ENCODE data around the gene NINL.
"Not testable (repeated sequence)": the region's sequence is repeated elsewhere in the genome, so short reads cannot be mapped to it uniquely, and the experiment has no call there.

The NINL gene

DNA sequence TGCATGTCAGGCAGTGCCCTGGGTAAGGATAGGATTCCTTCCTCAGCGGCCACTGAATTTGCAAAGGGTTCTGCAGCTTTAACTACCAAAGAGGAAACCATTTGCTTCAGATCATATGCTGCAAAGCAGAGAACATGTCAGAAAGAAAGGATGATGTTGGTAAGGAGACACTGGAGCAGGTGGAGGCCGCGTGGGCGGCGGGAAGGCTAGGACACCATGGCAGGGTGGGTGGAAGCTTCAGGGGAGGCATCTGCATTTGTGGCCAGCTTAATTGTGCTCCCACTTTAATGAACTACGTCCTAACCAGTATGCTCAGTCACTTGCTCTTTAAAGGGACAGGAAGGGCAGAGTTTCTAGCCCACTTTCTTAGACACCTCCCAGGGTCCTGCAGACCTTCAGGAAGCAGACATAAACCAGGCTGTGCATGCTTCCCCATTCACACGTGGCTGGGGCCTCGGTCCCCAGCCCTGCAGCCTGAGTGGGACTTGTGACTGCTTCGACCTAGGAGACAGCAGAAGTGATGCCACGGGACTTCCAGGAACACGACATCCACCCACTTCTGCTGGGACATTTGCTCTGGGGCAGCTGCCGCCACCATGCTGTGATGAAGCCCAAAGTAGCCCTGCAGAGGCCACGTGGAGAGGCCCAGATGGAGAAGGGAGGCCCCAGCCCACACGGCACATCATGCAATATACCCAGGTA is 101.7 kb downstream of the NINL start:
- no peak for DNase-seq

DNA sequence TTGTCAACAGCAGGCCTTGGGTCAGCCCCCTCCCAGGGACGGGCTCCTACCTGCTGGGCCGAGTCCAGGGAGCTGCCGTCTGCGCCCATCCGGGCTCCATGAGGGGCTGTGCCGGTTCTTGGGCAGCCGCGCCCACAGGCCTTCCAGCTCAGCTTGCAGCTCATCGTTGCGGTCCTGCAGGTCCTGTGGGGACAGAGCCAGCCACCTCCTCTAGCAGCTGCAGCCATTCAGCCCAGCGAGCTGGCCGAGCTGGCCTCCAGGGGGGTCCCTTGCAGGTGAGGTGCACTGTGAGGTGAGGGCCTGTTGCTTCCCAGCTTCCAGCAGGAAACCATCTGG is 103.4 kb downstream of the NINL start:
- DNase-seq: no peak

DNA sequence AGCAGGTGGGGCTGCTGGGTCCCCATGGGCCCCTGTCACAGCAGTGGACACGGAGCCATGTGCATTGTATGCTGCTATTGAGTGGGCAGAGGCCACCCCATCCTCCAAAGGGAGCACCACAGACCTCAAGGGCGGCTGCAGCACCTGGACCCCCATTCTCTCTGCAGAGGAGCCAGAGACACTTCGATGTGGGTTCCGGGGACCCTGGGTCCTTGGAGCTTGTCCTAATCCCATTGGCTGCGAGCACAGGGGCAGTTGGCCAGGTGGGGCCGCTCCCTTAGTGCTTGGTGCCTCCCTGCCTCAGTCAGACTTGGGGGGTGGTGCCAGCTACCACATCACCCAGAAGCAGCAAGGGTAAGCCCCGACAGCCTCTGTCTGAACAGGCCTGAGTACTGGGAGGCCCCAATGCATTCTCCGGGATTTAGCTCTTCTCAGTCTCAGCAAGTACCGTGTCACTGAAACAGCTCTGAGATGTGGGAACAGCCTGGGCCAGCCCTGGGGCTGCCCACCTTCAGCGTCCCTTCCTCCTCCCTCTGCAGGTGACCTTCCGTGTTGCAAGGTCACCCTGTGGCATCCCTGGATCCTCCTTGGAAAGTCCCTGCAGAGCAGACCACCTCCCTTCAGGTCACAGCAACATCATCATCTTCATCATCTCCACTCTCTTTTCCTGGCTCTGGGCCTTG is 104.0 kb downstream of the NINL start:
- DNase-seq: no peak

DNA sequence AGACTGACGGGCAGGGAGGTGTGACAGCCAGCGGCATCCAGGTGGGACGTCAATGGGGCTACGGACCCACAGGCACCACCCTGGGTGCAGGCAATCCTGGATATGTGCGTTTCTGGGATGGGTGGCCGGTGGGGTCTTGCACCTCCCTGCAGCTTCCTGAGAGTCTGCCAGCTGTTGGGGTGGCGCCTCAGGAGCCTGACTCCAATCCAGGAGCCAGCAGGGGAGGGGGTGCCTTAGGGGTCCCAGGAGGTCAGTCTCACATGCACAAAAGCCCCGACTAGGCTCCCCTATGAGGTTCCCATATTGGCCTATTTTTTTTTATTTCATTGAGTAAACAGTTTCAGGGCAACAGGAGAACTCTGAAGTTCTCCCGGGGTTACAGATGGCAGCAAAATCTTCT is 104.5 kb downstream of the NINL start:
- no peak for DNase-seq

DNA sequence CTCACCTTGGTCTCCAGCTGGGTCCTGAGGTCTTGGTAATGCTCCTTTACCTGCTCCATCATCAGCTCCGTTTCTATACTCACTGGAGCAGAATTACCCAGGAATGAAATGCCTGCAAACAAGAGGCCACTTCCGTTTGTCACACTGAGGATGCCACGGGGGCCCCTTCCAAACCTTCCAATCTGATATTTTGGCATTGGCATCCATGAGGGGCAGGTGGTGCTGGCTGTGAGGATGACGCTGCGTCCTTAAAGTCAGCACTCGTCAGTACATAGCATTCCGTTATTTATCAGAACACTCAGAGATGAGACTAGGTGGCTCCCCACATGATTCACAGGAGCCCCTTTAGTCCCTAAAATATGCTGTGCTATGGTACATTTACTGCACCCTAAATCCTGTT is 105.2 kb downstream of the NINL start:
- no peak for DNase-seq

DNA sequence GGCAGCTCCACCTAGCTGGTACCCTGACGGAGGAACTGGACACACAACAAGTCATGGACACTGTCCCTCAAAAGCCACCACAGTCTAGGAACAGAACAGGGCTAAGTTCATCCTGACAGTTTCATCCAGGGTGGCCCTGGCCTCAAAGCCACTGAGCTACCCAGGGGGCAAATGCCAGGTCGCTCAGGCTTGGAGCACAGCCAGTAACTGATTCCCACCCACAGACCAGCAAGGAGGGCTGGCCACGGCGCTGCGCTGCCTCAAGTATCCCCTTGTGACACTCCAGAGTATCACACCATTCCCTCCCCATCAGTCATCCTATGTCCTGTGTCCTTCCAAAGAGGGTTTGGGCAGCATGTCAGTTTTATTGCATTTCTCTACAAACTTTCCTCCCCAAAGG is 105.7 kb downstream of the NINL start:
- DNase-seq: no peak

DNA sequence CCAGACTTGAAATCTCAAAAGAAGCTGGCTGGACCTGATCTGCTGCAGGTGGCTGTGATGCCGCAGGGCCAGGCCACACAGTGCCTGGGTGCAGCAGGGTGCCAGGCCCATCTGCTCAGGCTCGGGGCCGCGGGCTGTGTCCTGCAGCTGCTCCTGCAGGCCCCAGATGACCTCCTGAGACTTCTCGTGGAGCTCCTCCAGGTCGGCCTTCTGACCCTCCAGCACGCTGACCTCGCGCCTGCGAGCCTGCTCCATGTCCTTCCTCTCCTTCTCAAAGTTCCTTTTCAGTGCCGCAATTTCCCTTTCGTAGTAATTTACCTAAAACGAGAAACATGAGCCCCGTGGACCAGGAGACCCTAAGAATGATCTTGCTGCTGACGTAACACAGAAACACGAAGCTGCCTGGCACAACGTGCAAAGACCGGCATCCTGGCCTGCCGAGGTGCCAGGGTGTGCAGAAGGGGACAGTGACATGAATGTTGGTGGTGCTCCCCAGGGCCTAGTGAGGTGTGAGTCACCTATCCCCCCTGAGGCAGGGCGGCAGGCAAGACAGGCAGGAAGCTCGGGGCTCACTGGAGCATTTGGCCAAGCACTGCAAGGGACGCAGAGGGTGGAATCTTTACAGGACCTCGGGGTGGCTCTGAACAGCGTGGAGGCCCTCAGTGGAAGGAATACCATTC is 106.3 kb downstream of the NINL start:
- no peak for DNase-seq

DNA sequence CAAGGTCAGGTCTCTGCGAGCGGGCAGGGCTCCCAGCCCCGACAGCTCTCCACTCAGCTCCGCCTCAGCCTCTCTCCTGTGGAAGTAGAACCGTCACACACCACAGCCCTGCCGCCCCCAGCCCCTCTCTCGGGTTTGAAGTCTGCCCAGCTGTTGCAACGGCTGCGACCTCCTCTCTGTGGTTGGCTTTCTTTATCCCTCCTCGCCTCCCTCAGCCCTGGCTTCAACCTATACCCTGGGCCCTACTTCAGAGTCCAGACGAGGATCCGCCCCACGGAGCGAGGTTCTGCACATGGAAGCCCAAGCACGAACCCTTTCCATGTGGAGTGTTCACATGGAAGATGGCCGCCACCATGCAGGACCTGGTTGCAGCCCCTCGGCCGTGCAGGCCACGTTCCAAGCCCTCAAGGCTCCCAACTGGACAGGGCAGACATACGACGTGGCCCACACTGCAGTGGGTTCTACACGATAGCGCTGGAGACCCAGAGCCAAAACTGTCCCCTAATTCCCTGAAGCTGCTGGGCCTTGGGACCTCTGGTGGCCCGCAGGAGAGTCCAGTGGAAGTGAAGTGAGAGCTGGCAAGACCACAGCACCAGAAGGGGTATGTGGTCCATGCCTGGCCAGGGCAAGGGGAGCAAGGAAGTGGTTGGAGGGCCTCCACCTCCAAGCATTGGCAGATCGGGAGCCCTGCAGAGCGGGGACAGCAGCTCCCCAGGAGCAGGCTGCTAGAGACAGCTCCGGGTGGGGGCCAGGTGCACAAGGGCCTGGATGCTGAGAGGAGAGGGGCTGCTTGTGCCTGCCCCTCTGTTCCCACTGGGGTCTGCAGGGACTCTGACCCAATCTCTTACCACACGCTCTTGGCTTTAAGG is 108.1 kb downstream of the NINL start:
- no peak for DNase-seq

DNA sequence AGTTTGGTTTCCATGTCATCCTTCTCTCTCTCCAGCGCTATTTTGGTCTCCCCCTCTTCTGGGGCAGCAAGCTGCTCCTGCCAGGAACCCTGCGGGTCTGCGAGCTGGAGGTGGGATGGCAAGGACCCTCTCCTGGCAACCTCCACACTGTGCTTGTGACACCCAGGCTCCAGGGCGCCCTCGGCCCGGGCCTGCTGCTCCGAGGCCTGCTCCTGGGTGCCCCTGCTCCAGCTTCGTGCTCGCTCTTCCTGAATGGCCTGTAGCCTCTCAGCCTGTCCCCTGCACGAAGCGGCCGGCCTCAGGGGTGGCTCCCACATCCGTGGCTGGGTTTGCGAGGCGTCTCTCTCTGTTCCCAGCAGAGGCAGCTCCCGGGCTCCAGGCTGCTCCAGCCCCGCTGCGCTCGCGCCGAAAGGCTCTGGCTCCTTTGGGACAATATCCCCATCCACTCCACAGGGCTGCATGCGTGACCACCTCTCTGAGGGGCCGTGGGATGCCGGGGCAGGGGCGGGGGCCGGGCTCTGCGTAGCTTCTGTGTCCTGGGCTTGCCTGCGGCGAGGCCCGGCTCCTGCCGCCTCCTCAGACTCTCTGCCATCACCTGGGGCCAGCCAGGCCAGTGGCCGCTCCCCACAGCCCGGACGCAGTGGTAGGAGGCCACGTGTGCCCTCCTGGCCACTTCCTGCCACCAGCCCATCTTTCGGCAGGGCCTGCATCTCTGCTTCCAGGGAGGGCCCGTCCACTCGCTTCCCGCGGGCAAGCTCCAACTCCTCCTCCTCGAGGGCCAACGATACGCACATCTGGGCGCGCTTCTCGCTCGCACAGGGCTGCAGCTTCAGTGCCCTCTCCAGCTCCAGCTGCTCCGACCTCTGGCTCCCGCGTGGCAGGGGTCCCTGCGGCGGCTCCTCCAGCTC is 109.0 kb downstream of the NINL start:
- DNase-seq: no peak

DNA sequence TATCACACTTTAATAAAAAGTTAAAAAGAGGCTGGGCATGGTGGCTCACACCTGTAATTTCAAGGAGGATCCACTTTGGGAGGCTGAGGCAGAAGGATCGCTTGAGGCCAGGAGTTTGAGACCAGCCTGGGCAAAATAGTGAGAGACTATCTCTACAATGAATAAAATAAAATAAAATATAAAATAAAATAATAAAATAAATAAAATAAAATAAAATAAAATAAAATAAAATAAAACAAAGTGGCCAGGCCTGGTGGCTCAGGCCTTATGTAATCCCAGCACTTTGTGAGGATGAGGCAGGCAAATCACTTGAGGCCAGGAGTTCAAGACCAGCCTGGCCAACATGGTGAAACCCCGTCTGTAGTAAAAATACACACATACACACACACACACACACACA is 112.0 kb downstream of the NINL start:
- DNase-seq: not testable (repeated sequence)

DNA sequence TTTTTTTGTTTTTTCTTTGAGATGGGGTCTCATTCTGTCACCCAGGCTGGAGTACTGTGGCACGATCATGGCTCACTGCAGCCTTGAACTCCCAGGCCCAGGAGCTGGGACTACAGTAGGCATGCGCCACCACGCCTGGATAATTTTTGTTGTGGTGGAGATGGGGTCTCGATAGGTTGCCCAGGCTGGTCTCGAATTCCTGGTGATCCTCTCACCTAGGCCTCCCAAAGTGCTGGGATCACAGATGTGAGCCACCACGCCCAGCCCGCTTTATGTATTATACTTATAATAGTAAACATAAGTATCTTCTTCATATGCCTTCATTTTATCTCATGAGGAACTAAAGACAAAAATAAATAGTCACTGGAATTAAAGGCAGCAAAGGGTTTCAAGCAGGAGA is 114.3 kb downstream of the NINL start:
- DNase-seq: no peak

DNA sequence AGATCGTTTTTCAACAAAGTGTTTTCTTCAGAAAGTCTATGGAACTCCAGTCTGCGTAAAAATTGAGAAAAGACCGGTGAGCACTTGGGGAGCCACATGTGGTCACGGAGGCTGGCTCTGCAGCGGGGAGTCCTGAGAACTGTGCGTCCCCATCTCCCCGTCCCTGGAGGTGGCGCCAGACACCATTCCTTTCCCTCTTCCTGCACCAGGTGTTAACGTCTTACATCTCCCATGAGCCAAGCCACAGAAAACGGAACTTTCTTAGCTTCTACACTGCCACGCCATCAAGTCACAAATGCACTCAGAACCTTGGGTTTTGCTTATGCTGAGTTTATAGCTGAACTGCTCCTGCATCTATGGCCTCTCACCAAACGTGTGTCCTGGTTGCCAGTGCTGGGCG is 115.3 kb downstream of the NINL start:
- no peak for DNase-seq

DNA sequence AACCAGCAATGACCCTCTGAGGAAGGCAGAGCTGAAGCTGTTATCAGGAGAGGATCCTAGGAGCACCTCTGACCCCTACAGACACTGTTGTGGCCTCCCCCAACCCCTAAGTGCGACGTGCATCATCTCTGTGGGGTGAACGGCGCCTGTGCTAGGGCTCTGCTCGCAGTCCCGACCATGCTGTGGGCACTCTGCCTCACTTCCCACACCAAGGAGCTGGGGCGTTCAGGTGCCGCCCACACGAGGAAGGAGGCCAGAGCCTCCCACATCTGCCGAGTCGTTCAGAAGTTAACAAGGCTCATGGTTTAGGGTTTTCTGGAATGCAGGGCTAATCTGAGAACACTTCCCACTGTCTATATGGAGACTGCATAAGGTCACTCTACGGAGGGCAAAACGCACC is 115.8 kb downstream of the NINL start:
- no peak for DNase-seq

DNA sequence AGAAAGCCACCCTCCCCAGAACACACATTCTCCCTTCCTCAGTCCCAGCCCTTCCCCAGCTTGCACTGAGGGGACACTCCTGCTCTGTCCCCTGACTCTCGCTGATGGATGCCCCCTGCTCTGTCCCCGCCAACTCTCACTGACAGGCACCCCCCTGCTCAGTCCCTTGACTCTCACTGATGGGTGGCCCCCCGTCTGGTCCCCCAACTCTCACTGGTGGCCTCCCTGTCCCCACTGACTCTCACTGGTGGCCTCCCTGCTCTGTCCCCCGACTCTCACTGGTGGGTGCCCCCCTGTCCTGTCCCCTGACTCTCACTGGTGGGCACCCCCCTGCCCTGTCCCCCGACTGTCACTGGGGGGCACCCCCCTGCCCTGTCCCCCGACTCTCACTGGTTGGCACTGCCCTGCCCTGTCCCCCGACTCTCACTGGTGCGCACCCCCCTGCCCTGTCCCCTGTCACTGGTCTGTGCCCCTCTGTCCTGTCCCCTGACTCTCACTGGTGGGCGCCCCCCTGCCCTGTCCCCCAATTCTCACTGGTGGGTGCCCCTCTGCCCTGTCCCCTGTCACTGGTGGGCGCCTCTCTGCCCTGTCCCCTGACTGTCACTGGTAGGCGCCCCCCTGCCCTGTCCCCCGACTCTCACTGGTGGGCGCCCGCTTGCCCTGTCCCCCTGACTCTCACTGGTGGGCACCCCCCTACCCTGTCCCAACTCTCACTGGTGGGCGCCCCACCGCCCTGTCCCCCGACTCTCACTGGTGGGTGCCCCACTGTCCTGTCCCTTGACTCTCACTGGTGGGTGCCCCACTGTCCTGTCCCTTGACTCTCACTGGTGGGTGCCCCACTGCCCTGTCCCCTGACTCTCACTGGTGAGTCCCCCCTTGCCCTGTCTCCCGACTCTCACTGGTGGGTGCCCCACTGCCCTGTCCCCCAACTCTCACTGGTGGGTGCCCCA is 116.9 kb downstream of the NINL start:
- DNase-seq: no peak

DNA sequence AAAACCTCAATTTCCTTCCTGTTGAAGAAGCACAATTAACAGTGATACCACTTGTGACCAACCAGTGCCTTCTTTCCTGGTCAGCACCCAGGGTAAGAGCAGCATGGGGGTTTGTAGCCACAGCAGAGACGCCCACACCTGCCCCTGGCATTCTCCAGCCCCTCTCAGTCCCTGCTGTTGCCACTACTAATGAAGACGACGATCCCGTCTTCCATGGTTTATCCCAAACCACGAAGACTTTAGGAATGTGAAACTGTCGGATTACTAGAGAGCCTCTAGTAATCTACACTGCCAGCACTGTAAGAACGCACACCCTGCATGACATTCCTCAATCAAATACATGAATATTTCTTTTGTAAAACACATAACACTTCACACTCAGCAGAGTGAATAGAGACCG is 117.9 kb downstream of the NINL start:
- DNase-seq: no peak

DNA sequence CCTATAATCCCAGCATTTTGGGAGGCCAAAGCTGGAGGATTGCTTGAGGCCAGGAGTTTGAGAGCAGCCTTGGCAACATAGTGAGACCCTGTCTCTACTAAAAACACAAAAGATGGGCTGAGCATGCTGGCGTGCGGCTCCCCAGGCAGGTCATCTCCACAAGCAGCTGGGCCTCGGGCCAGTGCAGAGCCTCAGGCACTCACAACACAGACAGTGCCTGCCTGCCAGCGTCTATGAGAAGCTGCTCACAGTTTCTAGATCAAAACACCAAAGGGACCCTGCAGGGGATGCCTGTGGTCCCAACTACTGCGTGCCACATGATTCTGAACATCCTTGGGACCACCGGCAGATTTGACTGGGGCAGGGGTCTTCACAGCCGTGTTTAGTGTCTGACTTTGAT is 118.5 kb downstream of the NINL start:
- no peak for DNase-seq

DNA sequence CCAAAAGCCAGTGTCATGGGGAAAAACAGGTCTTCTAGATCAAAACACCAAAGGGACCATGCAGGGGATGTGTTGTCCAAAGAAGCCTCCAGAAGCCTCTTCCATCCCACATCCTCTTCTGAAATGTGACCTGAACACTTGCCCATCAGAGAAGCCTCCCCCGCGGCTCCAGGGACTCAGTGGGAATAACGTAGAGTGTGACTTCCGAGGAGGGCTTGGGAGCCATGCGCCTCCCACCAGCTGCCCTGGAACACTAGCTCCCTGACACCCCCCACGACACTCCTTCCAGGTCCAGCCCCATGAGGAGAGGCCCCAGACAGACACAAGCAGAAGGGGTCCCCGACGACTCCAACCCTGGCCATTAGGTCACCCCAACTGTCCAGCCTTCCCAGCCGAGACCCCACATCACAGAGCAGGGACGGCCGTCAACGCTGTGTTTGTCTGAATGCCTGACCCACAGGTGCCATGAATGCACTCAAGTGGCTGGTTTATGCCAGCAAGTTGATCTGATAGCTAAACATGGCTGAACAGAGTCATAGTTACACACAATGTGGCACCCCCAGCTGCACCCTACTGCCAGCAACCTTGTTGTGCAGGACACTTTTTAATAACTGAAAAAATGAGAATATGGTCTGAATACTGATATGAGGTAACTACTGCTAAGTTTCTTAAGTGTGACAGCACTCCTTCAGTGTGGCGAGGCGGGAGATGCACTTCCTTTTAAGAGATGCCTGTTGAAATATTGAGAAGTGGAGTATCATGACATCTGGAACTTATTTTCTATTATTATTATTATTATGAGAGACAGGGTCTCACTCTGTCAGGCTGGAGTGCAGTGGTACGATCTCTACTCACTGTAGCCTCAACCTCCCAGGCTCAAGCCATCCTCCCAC is 119.8 kb downstream of the NINL start:
- no peak for DNase-seq

DNA sequence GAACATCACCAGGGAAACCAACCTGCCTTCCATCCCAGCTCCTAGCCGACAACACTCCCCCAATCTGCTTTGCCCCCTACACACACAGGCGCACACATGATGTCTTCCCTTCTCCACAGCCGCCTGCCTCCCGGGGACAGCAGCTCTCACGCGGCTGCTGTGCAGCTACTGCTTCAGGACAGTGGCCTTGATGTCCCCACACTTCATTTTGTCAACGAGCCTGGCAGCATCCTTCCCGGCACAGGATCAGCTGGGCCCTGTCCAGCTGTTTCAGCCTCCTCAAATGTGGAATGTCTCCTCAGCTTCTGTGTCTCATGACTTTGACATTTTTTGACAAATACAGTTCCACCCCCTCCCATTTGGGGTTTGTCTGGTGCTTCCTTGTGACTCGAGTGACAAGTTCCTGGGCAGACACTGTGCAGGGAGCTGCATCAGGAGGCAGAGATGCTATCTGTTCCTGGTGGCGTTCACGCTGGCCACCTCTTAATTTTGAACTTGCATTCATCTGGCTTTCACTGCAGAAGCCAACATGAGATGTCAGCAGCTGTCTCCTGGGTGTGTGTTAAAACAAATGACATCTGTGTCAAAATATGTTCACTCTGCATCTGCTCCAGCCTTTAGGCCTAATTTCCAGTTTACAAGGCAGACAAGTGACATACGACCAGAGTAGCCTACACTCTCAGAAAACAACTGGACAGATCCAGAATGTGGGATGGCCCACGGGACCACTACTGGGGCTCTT is 120.7 kb downstream of the NINL start:
- no peak for DNase-seq

DNA sequence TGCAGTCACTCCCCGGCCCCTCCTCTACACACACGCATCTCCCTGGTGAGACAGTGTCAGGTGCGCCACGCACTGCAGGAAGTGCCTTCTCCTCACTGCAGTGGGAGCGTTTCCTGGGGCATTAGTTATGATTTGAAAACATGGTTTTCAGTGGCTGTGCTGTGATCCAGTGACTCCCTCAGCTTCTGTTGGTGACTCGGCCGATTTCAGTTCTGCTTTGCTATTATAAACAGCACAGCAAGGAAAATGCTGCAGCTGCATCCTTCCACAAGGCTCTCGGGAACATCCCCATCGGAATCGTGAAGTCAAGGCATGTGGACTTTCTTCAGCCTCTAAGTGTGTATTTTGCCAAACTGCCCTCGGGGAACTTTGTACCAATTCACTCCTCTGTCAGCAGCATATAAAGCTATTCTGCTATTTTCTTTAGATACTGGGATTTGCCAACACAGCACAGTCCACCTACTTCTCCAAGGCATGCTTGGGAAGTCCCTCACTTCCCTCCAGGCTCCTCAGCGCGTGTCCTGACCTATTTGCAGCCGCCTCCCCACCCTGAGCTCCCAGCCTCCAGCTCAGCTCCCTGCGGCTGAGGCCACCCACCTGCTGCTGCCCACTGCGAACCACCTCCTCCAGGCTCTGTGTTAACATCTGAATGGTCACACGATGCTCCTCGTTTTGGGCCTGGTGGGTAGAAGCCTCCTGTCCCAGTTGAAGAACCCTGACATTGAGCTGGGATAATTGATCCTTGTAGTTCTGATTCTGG is 123.4 kb downstream of the NINL start:
- no peak for DNase-seq
